DMS 273 (cell line): Measurements from ENCODE around the gene DNAJC5.
"Not testable (repeated sequence)": the region's sequence is repeated elsewhere in the genome, so short reads cannot be mapped to it uniquely, and the experiment has no call there.

Source experiments
- DNase-seq: peaks from one replicate; lab custom pipeline; 2025; ENCODE audit not compliant: unreplicated experiment; lab: John Stamatoyannopoulos, UW

DNAJC5 gene

GRCh38 chr20:63952769-63953168 is 57.8 kb downstream of the DNAJC5 start:
- no peak for DNase-seq

- no peak for DNase-seq
These were observed 59.0 kb downstream of the DNAJC5 start for GRCh38 chr20:63953764-63954429.

- peak; percentile 63 for DNase-seq
These were observed 60.4 kb downstream of the DNAJC5 start for GRCh38 chr20:63955281-63955826.

GRCh38 chr20:63955827-63956663 is 61.1 kb downstream of the DNAJC5 start, which contains the start of gene UCKL1:
UCKL1 (minus strand) TSS chr20:63956416; CDS start chr20:63956372, 44 bp downstream.
- DNase-seq, result peak; percentile 96

GRCh38 chr20:63956664-63957003 is 61.7 kb downstream of the DNAJC5 start:
- no peak for DNase-seq

GRCh38 chr20:63957004-63957689 is 62.2 kb downstream of the DNAJC5 start:
- peak; percentile 93 for DNase-seq

- peak; percentile 89 for DNase-seq
These were observed 62.9 kb downstream of the DNAJC5 start for GRCh38 chr20:63957690-63958441.

GRCh38 chr20:63958471-63958870 is 63.5 kb downstream of the DNAJC5 start:
- DNase-seq, result no peak

- peak; percentile 78 for DNase-seq
These were observed 64.2 kb downstream of the DNAJC5 start for GRCh38 chr20:63958964-63959698.

- no peak for DNase-seq
These were observed 64.8 kb downstream of the DNAJC5 start for GRCh38 chr20:63959699-63960075.

GRCh38 chr20:63960654-63961621 is 66.0 kb downstream of the DNAJC5 start:
- DNase-seq, result not testable (repeated sequence)

- DNase-seq, result no peak
These were observed 66.9 kb downstream of the DNAJC5 start for GRCh38 chr20:63961664-63962425.

GRCh38 chr20:63962426-63963347 is 67.8 kb downstream of the DNAJC5 start:
- no peak for DNase-seq

GRCh38 chr20:63963348-63963741 is 68.4 kb downstream of the DNAJC5 start:
- DNase-seq, result no peak

- DNase-seq, result no peak
These were observed 68.9 kb downstream of the DNAJC5 start for GRCh38 chr20:63963784-63964301.

GRCh38 chr20:63964412-63964811 is 69.5 kb downstream of the DNAJC5 start:
- no peak for DNase-seq
